Epithelial cell of proximal tubule (primary cell): ENCODE data around the gene KRTAP11-1. TPM values are rescaled to one million over a fixed set of nuclear protein-coding genes. Genes with fewer than 3 reads are reported as not detected.

Experiments used
- DNase-seq: peaks from one replicate; pipeline ENCODE4 v3.0.0-alpha.2; 2011; ENCODE audit warnings: low read depth
- H3K4me3 ChIP-seq: 2 replicates; pipeline ENCODE4 v1.5.1; 2011; ENCODE audit warnings: low read depth, mild to moderate bottlenecking, low read length
- total RNA-seq: library from RNA; depleted of rRNA; stranded (reverse); fragments of >200 nt; gene quantifications from 2 replicates; pipeline ENCODE4 v1.2.3, GENCODE V29; 2015
- TF ChIP-seq, protein P1 (sequence below): conservative IDR thresholded peaks from 2 replicates; pipeline ENCODE4 v1.5.1; 2012; ENCODE audit warnings: low read depth, mild to moderate bottlenecking, low read length

The KRTAP11-1 gene
- total RNA-seq, 1 donor from 2014 or later, result not detected

DNA sequence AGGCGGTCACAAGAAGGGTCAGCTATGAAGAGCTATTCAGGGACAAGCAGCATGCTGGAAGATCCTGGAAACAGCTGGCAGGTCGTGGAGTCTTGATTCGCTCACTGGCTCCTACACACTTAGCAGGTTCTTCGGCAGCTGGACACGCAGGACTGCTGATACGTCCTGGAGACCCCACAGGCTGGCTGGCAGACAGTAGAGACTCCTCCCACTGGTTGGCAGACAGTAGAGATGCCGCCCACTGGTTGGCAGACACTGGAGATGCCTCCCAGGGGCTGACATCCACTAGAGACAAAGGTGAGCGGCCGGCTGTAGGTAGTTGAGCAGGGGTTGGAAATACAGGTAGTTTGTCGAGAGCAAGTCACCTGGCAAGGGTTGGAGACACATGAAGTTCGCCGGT, 466 bp downstream of the KRTAP11-1 start:
- TF ChIP-seq, protein P1, sequence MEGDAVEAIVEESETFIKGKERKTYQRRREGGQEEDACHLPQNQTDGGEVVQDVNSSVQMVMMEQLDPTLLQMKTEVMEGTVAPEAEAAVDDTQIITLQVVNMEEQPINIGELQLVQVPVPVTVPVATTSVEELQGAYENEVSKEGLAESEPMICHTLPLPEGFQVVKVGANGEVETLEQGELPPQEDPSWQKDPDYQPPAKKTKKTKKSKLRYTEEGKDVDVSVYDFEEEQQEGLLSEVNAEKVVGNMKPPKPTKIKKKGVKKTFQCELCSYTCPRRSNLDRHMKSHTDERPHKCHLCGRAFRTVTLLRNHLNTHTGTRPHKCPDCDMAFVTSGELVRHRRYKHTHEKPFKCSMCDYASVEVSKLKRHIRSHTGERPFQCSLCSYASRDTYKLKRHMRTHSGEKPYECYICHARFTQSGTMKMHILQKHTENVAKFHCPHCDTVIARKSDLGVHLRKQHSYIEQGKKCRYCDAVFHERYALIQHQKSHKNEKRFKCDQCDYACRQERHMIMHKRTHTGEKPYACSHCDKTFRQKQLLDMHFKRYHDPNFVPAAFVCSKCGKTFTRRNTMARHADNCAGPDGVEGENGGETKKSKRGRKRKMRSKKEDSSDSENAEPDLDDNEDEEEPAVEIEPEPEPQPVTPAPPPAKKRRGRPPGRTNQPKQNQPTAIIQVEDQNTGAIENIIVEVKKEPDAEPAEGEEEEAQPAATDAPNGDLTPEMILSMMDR, result no peak
- H3K4me3 ChIP-seq, result no peak overlapping the region
- no peak for DNase-seq

DNA sequence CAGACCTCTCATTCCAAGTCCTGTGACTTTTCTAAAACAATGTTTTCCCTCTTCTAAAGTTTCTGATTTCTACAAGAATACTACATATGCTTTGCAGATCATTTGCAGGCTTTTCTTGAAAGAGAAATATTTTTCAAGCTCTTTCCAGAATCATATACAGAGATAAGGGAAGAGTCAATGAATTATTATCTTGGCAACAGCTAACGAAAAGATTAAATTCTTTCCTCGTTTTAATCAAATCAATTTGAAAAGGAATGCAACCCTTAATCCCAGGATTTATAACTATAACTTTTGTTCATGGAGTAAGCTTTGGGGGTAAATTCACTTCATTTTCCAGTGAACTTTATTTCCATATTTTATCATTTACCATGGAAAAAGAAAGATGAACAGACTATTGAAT, 6.9 kb downstream of the KRTAP11-1 start:
- no peak overlapping the region for H3K4me3 ChIP-seq
- TF ChIP-seq, protein P1, result no peak
- DNase-seq, result no peak

DNA sequence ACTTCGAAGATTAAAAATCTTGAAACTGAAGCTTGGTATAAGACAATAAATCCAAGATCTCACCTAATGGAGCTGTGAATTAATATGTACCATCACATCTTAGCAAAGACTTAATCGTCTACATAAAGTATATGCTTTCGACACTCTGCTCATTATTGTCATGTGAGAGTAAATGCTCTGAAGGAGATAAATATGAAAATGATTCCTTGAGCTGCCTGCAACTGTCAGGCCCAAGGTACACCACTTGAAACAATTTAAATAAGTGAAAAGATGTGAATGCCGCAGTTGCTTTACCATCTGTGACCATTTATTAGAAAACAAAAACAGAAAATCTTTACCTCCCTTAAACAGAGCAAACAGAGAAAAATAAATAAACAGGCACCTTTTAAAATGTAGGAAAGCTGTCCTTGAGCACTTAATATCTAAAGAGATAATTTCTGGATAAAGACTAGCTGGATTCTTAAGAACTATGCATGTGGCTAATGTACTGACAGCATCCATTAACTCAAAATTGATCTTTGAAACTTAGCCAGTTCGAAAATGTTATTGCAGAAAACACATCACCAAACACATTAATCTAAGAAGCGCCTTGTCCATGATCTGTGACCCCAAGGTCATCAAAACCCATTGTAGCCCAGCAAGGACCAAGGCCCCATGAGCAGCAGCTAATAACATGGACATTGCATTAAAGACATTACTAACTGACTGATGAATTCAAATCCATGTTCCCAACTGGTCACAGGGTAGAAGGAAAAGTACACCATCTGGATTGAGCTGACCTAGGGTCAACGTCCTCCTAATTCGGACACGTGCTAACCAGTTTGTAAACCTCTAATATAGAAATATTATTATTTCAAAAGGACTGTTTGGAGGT, 33.5 kb downstream of the KRTAP11-1 start:
- no peak overlapping the region for H3K4me3 ChIP-seq
- DNase-seq, result no peak
- TF ChIP-seq, protein P1, result no peak

DNA sequence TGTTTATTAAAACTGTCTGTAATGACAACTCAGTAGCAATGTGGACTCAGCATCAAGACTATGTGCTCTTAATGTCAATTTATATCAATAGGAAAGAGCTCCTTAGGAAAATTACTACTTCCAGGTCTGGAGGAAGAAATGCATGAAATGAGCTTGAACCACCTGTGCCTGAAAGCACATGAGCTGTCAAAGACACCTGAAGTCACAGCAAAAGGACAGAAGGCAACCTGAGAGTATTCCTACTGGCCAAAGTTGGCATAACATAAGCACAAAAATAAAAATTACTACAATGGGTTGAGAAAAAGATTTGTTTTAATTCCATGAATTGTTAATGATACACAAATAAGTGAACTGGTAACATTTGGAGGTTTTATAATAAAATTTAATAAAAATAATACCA, 38.4 kb downstream of the KRTAP11-1 start:
- no peak overlapping the region for H3K4me3 ChIP-seq
- no peak for DNase-seq
- TF ChIP-seq, protein P1, result no peak

DNA sequence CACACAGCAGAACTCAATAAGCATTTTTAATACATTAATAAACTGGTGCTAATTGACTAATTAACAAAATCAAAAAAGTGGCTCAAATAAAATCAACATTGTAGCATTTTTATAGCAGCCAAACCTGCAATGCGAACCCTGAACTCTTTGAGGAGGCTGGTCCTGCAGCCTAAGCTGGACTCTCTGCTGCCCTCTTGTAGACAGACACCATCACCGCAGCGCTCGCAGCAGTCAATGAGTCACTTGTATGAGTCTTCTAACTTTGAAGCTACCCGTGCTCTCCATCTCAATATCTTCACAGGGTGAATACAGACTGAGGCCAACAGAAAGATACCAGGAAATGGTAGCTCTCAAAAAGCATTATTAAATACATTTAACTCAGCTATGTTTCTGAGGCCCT, 42.1 kb downstream of the KRTAP11-1 start:
- no peak for DNase-seq
- TF ChIP-seq, protein P1, result peak; percentile 43
- no peak overlapping the region for H3K4me3 ChIP-seq

DNA sequence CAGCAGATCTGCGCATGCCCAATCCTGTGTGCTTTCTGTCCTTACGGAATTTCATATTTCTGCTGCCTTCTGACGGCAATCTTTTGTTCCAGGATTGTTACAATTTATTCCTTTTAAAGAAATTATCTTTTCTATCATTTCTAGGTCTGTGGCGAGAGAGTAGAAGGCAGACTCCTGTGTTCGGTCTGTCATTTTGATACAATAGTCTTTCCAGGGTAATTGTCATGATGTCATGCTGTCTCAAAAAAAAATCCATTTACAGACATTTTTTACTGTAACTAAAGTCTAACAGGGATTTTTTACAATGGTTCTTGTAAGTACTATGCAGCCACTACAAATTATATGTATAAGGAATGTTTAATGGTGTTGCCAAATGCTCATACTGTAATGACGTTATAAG, 42.8 kb downstream of the KRTAP11-1 start:
- DNase-seq, result no peak
- H3K4me3 ChIP-seq, result no peak overlapping the region
- TF ChIP-seq, protein P1, result no peak

DNA sequence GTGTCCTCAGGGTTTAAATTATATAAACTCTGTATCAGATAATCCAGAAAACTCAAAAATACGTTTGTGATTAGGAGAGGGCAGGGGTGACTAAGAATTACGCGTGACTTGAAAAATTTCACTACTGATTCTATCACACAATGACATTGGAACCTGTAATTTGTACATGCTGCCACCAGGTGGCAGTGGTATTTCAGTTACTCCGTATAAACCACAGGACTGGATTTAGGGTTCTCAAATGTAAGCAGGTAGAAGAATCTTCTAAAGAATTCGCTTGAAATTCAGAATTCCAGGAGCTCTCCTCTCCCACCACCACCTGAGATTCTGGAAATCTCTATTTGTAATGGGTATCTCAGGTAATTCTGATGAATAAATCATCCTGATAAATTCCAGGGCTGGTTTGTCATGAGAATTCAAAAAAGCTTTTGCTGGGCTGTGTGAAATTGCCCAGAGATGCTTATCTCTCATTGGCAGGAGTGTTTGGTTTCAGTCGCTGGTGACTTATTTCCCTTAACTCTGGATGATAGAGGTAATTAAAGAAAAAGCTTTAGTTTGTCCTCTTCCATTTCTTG, 50.1 kb downstream of the KRTAP11-1 start:
- H3K4me3 ChIP-seq, result no peak overlapping the region
- no peak for DNase-seq
- TF ChIP-seq, protein P1, result peak; percentile 49
